ENCODE data around the gene NFIB.

The NFIB gene

GRCh38 chr9:14348373-14349145, 34.6 kb upstream of the NFIB start:
- peak; percentile 8; the same call in 1 of the 3 replicates for ATAC-seq (ENCODE audit: low read depth)
- DNase-seq (ENCODE audit: low spot score) = no peak
- H3K27me3 ChIP-seq (ENCODE audit: insufficient read depth, poor library complexity, severe bottlenecking) = peaks cover 10% of the 10 kb centered on the region
- H3K9me3 ChIP-seq (ENCODE audit: severe bottlenecking) = no peaks in the 10 kb centered on the region
- peak overlapping the region; percentile 35 for H3K4me3 ChIP-seq (ENCODE audit: severe bottlenecking)
- no peaks in the 10 kb centered on the region for H3K4me1 ChIP-seq (ENCODE audit: insufficient read depth, poor library complexity, severe bottlenecking)
- H3K27ac ChIP-seq (ENCODE audit: poor library complexity, severe bottlenecking) = no peak overlapping the region
- no peak for TF ChIP-seq CTCF (IDR thresholded peaks at IDR 0.05; ENCODE audit: poor library complexity, severe bottlenecking)
- no peaks in the 10 kb centered on the region for H3K36me3 ChIP-seq (ENCODE audit: low read depth)

DNA sequence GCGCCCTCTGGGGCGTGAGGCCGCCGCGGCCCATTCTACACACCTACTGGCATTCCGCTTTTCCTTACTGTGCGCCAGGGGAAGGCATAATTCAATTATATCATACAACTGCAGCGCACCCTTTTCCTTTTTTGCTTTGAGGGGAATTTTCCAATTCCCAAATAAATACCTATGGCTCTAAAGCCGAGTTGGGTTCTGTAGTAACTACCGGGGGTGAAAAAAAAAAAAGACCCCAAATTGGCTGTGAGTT, 34.1 kb upstream of the NFIB start:
- no peaks in the 10 kb centered on the region for H3K4me1 ChIP-seq (ENCODE audit: insufficient read depth, poor library complexity, severe bottlenecking)
- ATAC-seq (ENCODE audit: low read depth) (peak; percentile 75), DNase-seq (ENCODE audit: low spot score) (no peak)
- peak overlapping the region; percentile 35 for H3K4me3 ChIP-seq (ENCODE audit: severe bottlenecking)
- H3K36me3 ChIP-seq (ENCODE audit: low read depth) = no peaks in the 10 kb centered on the region
- no peaks in the 10 kb centered on the region for H3K9me3 ChIP-seq (ENCODE audit: severe bottlenecking)
- H3K27ac ChIP-seq (ENCODE audit: poor library complexity, severe bottlenecking) = no peak overlapping the region
- peak; percentile 33 for TF ChIP-seq CTCF (IDR thresholded peaks at IDR 0.05; ENCODE audit: poor library complexity, severe bottlenecking)
- H3K27me3 ChIP-seq (ENCODE audit: insufficient read depth, poor library complexity, severe bottlenecking) = peaks cover 10% of the 10 kb centered on the region

DNA sequence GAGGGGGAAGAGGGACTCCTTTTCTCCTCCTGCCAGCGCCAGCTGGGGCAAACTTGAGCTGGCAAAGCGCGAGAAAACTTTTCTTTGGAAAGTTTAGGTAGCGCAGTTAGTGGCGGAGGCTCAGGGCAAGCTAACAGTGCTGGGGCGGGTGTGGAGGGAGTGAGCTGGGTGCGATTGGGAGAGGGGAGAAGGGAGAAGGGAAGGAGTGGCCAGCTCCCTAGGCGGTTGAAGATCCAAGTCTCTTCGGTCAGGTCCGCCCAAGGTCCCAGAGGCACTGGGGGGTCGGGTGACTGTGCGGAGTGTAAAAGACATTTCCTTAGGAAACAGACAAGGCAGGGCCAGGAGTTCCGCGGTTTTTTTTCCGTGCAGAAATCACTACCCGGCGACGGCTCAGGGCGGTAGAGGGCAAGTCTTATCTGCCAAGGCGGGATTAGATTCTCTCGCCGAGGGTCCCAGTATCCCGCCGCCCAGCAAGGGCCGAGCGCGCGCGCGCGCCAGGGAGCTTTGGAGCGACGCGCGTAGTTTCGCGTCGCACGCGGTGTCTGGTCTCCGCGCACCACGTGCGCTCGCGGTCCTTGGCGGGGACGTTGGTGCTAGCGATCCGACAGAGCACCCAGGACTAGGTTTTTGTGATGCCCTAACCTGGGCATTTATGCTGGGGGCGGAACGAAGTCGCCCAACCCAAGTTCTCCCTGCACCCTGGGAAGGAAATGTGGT, 33.6 kb upstream of the NFIB start:
- Histone ChIP-seq H3K9me3 (ENCODE audit: severe bottlenecking) (no peaks in the 10 kb centered on the region), H3K27me3 (ENCODE audit: insufficient read depth, poor library complexity, severe bottlenecking) (peaks cover 10% of the 10 kb centered on the region), H3K36me3 (ENCODE audit: low read depth) (no peaks in the 10 kb centered on the region), H3K4me1 (ENCODE audit: insufficient read depth, poor library complexity, severe bottlenecking) (no peaks in the 10 kb centered on the region), H3K27ac (ENCODE audit: poor library complexity, severe bottlenecking) (no peak overlapping the region), H3K4me3 (ENCODE audit: severe bottlenecking) (peak overlapping the region; percentile 35)
- DNase-seq (ENCODE audit: low spot score) = peak; percentile 66
- no peak for TF ChIP-seq CTCF (IDR thresholded peaks at IDR 0.05; ENCODE audit: poor library complexity, severe bottlenecking)
- peak; percentile 61 for ATAC-seq (ENCODE audit: low read depth)

DNA sequence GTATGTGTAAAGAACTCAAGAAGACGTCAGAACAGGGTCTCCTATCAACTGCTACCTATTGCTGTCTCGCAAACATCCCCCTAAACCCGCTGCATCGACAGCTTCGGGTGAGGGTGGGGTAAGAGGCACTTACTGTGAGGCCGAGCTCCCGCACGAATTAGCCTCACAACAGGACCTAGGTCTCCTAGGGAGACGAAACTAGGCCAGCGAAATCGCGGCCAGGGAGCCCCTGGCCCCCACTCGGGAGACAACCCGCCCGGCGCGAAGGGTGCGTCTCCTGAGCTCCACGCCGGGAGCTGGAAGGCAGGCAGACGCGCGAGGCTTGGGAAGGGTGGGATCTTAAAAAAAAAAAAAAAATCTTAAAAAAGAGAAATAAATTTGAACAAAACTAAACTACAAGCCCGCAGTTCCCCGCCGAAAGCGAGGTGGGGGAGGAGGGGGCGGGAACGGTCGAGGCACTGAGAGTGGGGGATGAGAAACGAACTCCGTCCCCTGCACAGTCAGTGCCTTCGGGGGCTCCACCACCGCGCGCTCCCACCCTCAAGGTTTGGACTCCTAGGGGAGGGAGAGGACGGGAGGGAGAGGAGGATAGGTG, 33.0 kb upstream of the NFIB start:
- DNase-seq (ENCODE audit: low spot score) (no peak), ATAC-seq (ENCODE audit: low read depth) (no peak)
- Histone ChIP-seq H3K36me3 (ENCODE audit: low read depth) (no peaks in the 10 kb centered on the region), H3K4me1 (ENCODE audit: insufficient read depth, poor library complexity, severe bottlenecking) (no peaks in the 10 kb centered on the region), H3K9me3 (ENCODE audit: severe bottlenecking) (no peaks in the 10 kb centered on the region), H3K27ac (ENCODE audit: poor library complexity, severe bottlenecking) (no peak overlapping the region), H3K4me3 (ENCODE audit: severe bottlenecking) (peak overlapping the region; percentile 35), H3K27me3 (ENCODE audit: insufficient read depth, poor library complexity, severe bottlenecking) (peaks cover 10% of the 10 kb centered on the region)
- TF ChIP-seq CTCF (IDR thresholded peaks at IDR 0.05; ENCODE audit: poor library complexity, severe bottlenecking) = no peak

All from RWPE2 (cell line).